GM18909 (cell line): ENCODE measurements around the gene PCARE.
"Not testable (repeated sequence)": the region's sequence is repeated elsewhere in the genome, so short reads cannot be mapped to it uniquely, and the experiment has no call there.

Source experiments
- ATAC-seq: cut with Tn5 transposase; IDR thresholded peaks from one replicate; pipeline ENCODE4 v1.9.1; 2021; ENCODE audit warnings: mild to moderate bottlenecking; ENCODE audit not compliant: unreplicated experiment, poor library complexity

PCARE gene

GRCh38 chr2:29074411-29074810 lies at the start of gene PCARE:
PCARE (minus strand) TSS chr2:29074523; CDS start chr2:29074261, 262 bp downstream.
- no peak for ATAC-seq

- no peak for ATAC-seq
Observed at GRCh38 chr2:29123617-29124349, 49.5 kb upstream of the PCARE start.

- ATAC-seq, result no peak
Observed at GRCh38 chr2:29120846-29121245, 46.5 kb upstream of the PCARE start.

- ATAC-seq, result no peak
Observed at GRCh38 chr2:29119211-29119610, 44.9 kb upstream of the PCARE start.

GRCh38 chr2:29117636-29118303 lies 43.4 kb upstream of the PCARE start:
- no peak for ATAC-seq

- peak; percentile 53 for ATAC-seq
Observed at GRCh38 chr2:29115797-29116781, 41.8 kb upstream of the PCARE start.

- peak; percentile 45 for ATAC-seq
Observed at GRCh38 chr2:29114946-29115609, 40.8 kb upstream of the PCARE start, which contains the start of gene CLIP4. CLIP4 (plus strand) TSS chr2:29115415; CDS start chr2:29121389, 5,974 bp downstream.

GRCh38 chr2:29114586-29114945 lies 40.2 kb upstream of the PCARE start:
- no peak for ATAC-seq

GRCh38 chr2:29113891-29114321 lies 39.6 kb upstream of the PCARE start:
- peak; percentile 34 for ATAC-seq

- no peak for ATAC-seq
Observed at GRCh38 chr2:29113027-29113686, 38.8 kb upstream of the PCARE start.

- no peak for ATAC-seq
Observed at GRCh38 chr2:29112379-29112778, 38.1 kb upstream of the PCARE start.

- no peak for ATAC-seq
Observed at GRCh38 chr2:29110916-29111535, 36.7 kb upstream of the PCARE start.

GRCh38 chr2:29109246-29109645 lies 34.9 kb upstream of the PCARE start:
- no peak for ATAC-seq

- ATAC-seq, result no peak
Observed at GRCh38 chr2:29108225-29108624, 33.9 kb upstream of the PCARE start.

GRCh38 chr2:29107547-29107946 lies 33.2 kb upstream of the PCARE start:
- not testable (repeated sequence) for ATAC-seq

- ATAC-seq, result no peak
Observed at GRCh38 chr2:29106980-29107388, 32.7 kb upstream of the PCARE start.

GRCh38 chr2:29106256-29106655 lies 31.9 kb upstream of the PCARE start:
- ATAC-seq, result no peak

- ATAC-seq, result no peak
Observed at GRCh38 chr2:29105375-29105774, 31.1 kb upstream of the PCARE start.

- ATAC-seq, result no peak
Observed at GRCh38 chr2:29104688-29105087, 30.4 kb upstream of the PCARE start.
